ENCODE data around the gene VPS11.

GRCh38 chr11:119065369-119065768, 2.2 kb upstream of the VPS11 start:
- TF ChIP-seq CTCF (IDR thresholded peaks at IDR 0.05) (no peak), POLR2A (IDR thresholded peaks at IDR 0.05) (no peak)

Measured in lower leg skin (tissue), 3 donors.